ENCODE data around the gene FOXN1.
"Not testable (repeated sequence)": the region's sequence is repeated elsewhere in the genome, so short reads cannot be mapped to it uniquely, and the experiment has no call there.

FOXN1 gene

DNA sequence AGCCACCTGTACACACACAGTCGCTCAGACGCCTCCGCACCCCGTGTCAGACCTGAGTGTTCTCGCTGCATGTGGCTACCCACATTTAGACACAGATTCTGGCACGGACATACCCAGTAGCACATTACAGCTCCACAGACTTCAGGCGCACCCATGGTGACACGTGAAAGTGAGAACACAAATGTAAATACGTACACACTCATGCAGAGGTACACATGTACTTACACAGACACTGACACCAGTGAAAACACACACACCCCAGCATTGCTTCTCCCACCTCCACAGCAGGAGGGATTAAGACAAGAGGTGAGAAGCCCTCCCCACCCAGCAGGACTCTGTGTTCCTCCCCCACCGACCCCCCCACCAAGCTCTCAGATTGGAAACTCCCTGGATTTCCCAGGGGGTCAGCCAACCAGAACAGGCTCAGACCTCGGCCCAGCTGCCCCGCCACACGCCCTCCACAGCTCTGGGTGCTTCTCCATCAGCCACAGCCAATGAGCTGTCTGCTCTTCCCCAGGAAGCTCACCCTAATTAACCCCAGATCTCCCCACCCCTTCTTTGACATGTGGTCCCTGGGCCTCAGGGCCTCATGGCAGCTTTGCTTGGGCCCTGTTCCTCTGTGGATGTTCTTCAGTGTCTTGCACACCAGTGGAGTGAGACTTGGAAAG is 5.3 kb upstream of the FOXN1 start:
- DNase-seq (ENCODE audit: low spot score): no peak

DNA sequence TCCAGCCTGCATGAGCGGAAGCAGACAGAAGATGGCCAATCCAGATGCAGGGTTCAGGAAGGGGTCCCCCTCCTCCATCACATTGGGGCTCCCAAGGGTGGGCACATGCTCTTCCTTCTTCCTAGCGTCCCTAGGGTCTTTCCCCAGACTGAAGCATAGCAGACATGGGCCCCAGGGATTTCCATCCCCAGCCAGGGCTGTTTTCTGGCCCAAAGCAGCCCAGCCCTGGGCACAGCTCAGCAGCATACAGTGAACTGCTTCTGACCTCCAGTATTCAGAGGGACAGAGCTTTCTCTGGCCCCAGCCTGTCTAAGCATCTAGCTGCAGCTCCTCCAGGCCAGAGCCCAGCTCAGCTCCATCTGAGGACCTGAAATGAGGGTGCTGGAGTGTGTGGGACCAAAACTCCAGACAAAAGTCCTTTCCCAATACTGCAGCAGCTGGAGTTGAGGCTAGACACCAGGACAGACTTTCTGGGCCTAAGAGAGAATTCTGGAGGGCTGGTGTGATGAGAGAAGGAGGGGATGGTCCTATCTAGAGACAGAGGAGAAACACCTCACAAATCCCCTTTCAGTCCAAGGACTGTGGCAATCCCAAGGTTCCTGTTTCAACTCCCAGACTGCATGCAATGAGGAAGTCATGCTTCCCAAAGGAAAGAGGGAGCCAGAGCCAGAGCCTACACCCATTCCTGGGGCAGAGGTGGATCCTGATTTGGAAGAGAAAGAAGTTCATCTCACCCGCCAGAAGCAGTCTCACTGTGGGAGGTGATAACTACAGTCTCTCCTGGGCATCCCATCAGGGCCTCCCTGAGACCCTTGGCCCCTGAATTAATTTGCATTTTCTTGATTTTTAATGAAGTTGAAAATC is 4.5 kb upstream of the FOXN1 start:
- DNase-seq (ENCODE audit: low spot score): no peak

DNA sequence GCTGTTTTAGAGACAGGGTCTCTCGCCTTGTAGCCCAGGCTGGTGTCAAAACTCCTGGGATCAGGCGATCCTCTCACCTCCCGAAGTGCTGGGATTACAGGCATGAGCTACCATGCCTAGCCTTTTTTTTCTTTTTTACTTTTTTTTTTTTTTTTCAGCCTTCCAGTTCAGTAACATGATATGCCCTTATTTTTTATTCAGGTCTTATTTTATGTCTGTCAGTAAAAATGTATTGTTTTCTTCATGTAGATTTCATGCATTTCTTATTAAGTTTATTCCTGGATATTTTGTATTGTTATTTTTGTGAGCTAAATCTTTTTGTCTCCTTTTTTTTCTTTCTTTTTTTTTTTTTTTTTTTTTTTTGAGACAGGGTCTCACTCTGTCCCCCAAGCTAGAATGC is 2.7 kb upstream of the FOXN1 start:
- no peak for DNase-seq (ENCODE audit: low spot score)

DNA sequence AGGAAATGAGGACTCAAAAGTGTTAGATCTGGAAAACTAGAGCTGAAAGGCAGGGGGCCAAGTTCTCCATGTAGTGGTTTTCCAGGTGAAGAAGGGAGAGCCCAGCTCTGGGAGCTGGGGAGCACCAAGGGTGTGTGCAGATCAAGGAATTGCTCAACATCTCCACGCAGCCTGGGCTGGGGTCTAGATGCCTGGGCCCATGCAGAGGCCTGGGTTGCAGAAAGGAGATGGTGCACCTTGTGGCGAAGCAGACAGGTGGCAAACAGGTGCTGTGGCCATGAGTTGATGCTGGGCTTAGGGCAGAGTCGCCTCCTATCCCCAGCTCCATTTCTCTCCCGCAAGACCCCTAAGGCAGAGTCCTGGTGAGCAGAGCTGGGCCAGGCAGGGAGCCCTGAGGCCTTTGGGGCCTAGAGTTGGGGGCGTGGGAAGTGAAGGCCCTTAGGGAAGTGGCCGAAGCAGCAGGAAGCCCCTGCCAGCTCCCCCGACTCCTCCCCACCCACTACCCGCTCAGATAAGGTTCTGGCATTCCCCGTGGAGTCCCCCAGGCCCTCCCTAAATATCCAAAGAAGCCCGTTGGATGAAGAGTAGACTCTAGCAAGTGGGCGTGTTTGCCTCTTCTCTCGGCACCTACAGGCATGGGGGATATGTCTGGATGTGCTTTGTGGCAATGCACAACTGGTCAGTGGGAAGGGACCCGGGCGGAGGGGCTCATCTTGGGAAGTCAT is 777 bp downstream of the FOXN1 start:
- DNase-seq (ENCODE audit: low spot score): no peak

DNA sequence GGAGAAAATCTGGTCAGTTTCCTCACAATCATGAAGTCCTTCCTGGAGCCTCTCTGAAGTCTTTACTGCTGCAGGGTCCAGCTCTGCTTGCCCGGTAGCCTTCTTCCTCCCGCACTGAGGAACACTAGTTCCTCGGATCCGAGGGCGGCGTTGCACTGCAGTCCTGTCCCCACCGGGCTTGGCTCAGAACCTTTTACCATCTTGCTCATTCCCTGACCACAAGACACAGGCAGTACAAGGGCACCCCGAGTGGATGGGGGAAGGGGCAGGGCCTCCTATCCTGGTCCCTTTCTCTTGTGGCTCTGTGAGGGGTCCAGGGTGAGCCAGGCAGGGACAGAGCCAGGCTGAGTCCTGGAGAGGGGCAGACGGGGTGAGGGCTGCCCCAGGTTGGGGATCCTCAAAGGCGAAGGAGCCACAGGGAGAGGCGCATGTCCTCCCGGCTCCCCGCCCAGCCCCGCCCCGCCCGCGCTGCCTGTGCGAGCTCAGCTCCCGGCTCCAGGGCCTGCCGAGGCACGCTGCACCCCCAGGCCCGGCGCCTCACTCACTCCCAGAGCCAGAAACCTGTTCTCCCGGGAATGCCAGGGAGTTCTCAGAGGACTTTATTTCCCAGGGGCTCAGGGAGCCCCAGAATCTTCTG is 1.5 kb downstream of the FOXN1 start:
- DNase-seq (ENCODE audit: low spot score): no peak

DNA sequence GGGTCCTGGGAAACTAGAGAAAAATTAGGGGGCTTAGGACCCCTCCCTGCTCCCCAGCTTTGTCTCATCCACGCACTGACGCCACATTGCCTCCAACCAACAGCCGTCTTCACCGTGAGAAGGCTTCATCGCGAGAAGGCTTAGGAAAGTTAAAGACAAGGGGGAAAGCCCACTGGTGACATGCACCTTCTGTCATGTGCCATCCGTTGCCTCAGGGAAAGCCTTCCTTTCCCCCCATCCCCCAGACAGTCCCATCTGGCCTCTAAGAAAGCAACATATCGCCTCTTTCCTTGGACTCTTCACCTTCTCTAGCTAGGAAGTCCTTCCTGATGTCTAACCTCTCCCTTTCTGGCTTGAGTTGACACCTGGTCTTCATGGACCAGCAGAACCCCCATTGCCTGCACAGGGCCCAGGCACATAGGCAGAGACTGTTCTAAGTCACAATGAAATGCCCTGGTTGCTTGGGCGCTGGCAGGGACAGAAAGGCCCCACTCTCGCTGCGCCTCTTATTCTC is 2.1 kb downstream of the FOXN1 start:
- DNase-seq (ENCODE audit: low spot score): no peak

DNA sequence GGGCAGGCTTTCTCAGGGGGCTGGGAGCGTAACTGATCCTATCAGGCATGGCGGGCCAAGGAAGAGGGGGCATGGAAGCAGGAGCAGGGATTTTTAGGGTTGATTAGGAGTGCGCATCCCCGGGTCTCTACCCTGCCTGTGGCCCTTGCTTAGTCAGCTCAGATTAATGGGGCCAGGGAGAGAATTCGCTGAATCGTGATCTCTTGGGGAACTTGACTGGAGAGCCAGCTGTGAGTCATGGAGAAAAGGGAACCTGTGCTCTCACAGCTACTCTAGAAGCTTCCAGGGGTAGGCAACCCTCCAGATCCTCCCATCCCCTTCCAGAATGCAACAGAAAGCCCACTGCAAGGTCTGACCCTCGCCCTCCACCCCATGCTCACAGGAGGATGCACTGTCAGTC is 3.6 kb downstream of the FOXN1 start:
- DNase-seq (ENCODE audit: low spot score): no peak

DNA sequence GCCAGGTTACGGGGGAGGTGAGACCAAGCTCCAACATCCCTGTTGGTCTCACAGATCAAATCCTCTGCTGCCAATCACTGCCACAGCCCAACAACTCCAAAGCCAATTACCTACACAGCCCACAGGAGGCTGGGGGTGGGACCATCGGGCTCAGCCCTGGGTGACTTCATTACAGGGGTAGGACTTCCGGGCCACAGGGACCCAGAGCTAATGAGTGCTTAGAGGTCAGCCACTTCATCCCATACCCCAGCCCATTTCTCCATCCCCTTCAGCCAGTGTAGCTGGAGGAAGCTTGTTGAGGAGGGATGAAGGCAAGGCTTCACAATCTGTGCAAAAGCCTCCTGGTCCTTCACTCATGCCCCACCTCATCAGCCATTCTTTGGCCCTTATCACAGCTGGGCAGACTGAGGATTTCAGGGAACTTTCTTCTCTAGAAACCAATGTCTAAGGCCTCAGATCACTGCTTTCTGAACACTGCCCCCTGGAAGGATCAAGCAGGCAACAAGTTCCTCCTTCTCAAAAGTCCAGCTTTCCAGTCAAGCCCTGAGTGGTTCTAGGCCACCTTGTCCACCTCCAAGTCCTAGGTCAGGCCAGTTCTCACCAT is 5.8 kb downstream of the FOXN1 start:
- no peak for DNase-seq (ENCODE audit: low spot score)

DNA sequence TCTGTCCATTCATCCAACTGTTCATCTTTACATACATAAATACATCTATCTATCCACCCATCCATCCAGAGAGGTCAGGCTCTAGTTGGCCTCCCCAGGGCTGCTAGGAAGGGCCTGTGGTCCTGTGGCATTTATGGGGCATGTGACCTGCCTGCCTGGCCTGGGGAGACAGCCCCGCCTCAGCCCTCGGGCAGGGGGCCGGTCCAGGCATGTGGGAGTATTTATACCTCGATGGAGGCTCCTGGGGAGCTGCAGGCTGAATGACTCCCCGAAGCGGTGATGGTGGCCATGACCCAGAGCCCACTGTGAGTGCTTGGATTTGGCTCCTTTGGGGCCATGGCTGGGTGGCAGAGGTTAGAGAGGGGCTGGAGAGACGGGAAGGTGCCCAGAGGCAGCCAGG is 7.3 kb downstream of the FOXN1 start:
- no peak for DNase-seq (ENCODE audit: low spot score)

DNA sequence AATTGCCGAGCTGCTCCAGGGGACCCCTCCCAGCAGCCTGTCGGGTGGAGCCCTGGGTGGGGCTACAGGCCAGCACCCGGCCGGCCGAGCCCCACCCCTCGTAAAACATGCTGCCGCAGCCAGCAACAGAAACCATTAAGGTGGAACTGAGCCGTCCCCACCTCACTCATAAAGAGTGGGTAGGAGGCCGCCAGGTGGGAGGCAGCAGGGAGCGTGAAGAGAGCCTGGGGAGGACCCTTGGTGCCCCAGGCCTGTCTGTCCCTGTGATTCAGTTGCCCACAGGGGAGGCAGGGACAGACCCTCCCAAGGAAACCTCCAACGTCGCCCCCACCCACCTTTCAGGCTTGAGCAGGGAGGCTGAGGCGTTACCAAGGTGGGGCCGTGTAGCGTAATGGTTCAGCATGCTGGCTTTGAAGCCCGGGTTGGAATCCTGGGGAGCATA is 8.4 kb downstream of the FOXN1 start:
- DNase-seq (ENCODE audit: low spot score): no peak

DNA sequence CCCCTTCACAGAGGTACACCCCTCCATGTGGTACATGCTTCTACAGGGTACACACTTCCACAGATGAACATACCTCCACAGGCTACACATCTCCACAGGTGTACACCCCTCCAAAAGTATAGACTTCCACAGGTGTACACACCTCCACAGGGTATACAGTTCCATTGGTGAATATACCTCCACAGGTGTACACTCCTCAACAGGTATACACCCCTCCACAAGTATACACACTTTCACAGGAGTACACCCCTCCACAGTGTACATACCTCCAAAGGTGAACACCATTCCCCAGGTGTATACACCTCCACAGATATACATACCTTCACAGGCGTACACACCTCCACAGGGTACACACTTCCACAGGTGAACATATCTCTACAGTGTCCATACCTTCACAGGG is 9.4 kb downstream of the FOXN1 start:
- DNase-seq (ENCODE audit: low spot score): no peak

DNA sequence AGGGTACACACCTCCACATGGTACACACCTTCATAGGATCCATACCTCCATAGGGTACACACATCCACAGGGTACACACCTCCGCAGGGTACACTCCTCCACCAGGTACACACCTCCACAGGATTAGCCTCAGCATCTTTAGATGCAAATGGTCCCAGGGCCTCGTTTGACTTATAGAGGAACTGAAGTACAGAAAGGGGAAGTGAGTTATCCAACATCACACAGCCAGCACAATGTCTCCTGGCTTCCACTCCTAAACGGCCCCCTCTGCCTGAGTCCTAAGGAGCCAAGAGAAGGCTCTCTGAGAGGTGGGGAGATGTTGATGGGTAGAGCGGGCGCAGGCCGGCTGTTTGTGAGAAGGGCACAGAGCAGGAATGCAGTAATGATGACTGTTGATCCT is 12.0 kb downstream of the FOXN1 start:
- DNase-seq (ENCODE audit: low spot score): no peak

DNA sequence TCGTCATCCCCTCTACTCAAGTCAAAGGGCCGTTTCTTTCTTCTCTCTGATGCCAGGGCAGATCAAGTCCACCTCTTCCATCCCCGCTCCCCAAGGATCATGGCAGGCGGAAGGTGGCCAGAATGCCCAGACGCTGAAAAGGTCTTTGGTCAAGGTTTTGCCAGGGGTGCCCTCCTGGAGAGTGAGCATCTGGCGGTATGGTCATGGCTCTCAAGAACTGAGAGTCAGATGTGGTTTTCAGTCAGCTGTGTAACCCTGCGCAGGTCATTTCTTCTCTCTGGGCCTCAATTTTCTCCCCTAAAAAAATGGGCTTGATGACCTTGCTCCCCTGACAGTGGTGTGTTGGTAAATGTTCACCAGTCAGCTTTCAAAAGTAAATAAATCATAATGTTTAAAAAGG is 12.4 kb downstream of the FOXN1 start:
- no peak for DNase-seq (ENCODE audit: low spot score)

DNA sequence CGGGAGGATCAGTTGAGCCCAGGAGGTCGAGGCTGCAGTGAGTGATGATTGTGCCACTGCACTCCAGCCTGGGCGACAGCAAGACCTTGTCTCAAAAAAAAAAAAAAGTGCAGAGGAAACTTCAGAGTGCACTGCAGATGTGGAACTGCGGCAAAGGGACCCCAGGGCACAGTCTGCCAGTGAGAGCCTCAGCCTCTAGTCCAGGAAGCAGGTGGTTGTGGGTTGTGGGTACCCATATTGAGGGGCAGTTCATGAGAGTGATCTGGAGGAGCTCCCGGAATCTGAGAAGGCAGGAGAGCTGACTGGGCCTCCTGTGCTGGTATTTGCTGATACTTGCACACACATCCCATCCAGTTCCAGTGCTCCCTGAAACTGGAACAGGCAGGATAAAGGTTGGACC is 13.1 kb downstream of the FOXN1 start:
- DNase-seq (ENCODE audit: low spot score): no peak

DNA sequence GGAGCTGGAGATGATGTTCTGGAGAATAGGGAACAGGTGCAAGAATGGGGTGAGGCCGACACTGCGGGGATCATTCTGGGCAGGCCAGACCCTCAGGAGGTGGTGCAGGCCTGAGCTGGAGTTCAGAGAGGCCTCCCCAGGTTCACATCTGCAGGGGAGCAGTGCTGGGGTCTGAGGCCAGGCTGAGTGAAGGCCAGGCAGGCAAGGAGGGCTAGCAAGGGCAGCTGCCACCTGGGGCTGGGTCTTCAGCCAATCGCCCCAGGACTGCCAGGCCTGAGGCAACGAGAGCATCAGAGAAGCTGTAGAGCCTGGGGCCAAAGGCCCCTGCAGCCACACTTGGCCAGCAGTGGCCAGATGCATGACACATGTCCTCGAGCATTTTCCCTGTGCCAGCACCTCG is 14.5 kb downstream of the FOXN1 start:
- no peak for DNase-seq (ENCODE audit: low spot score)

DNA sequence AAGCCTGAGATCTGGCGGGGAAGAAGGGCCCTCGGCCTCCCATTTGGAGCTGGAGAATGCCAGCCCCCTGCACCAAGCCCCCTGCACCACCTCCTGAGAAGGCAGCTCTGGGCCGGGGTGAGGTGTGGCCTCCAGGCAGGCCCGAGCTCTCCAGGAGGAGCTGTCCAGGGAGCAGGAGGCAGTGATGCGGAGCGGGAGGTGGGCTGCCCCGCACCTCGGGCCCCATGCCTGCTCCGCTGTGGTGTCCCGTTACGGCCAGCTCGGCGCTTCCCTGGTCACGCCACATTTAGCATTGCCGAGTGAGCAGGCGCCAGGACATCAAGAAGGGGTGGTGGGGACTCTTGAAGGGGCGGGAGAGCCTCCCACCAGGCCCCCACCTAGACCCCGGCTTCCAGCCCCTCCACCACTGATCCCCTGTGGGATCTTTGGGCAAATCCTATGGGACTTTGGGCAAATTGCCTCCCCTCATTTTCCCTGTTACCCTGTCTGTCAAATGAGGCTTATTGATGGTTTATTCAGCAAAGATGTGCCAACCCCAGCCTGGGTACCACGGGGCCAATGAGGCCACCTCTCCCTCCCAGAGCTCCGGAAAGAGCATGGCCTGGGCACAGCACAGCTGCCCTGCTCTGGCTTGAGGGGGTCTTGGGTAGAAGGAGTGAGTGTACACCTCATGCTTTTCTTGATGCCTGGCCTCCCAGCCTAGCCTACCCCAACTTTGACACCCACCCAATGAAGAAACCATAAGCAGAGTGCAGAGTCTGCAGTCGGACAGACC is 15.3 kb downstream of the FOXN1 start:
- DNase-seq (ENCODE audit: low spot score): no peak

DNA sequence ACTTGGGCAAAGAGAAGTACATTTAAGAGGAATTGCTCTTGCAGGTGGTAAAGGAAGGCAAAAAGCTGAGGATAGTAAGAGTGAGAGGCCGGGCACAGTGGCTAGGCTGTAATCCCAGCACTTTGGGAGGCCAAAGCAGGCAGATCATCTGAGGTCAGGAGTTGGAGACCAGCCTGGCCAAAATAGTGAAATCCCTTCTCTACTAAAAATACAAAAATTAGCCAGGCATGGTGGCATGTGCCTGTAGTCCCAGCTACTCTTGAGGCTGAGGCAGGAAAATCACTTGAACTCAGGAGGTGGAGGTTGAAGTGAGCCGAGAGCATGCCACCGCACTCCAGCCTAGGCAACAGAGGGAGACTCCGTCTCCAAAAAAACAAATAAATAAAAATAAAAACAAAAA is 16.1 kb downstream of the FOXN1 start:
- not testable (repeated sequence) for DNase-seq (ENCODE audit: low spot score)

DNA sequence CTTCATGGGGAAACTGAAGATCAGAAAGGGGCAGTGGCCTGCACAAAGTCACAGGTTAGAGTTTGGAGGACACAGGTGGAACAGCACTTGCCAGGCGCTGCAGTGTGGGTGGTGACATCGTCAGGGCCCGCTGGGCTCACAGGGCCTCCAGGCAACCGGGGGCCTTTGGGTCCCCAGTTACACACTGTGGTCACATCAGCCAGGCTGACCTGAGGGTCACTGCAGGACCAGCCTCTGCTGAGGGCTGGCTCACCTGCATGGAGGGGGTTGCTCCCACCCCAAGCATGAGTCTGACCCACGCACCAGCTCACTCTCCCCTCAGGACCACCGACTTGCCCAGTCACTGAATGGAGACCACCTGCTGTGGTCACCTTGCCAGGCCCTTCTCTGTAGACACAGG is 17.0 kb downstream of the FOXN1 start:
- DNase-seq (ENCODE audit: low spot score): no peak

DNA sequence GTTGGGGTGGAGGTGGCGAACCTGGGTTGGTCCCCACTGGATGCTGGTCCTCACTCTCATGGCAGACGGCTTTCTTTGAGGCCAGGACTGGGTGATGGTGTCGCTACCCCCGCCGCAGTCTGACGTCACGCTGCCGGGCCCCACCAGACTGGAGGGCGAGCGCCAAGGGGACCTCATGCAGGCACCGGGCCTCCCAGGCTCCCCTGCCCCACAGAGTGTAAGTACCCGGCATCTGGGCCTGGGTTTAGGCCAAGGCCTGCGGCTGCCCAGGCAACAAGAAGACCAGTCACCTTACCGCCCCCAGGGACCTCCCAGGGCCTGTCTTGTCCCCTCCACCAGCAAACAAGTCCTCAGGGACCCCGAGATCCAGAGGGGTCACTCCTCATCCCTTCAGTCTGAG is 17.7 kb downstream of the FOXN1 start:
- DNase-seq (ENCODE audit: low spot score): no peak

DNA sequence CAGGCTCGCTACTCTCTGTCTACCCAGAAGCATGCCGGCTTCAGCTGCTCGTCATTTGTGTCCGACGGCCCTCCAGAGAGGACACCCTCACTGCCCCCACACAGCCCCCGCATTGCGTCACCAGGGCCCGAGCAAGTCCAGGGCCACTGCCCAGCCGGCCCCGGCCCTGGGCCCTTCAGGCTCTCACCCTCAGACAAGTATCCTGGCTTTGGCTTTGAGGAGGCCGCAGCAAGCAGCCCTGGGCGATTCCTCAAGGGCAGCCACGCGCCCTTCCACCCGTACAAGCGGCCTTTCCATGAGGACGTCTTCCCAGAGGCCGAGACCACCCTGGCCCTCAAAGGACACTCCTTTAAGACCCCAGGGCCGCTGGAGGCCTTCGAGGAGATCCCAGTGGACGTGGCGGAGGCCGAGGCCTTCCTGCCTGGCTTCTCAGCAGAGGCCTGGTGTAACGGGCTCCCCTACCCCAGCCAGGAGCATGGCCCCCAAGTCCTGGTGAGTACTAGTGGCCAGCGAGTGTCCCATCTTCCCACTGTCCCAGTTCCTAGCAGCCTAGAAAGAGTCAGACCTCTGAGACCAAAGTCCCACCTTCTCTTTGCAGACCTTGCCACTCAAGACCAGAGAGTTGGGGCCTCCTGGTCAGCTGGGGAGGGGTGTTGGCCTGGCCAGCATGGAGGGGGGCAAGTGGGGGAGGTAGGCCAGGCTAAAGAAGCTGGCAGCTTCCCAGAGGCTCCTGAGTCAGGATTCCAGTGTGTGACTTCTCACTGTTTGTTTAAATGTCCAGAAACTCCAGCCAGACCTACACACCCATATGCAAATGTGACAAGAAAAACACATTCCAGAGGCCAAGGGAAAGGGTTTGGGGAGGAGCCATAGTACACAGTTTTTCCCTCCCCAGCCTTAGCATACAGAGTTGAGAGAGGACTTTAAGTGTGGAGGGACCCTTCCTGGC is 18.6 kb downstream of the FOXN1 start:
- DNase-seq (ENCODE audit: low spot score): peak; percentile 93

Data from hepatic stellate cell (primary cell).